ENCODE results near the gene PTPRT. TPM values are rescaled to one million over a fixed set of nuclear protein-coding genes. Genes with fewer than 3 reads are reported as not detected.

PTPRT gene
- total and polyA plus RNA-seq, 2 of the 13 experiments (the other 11 are each of a cell fraction or from before 2014, with no cell fraction given): under 0.01 to 0.09 TPM

DNA sequence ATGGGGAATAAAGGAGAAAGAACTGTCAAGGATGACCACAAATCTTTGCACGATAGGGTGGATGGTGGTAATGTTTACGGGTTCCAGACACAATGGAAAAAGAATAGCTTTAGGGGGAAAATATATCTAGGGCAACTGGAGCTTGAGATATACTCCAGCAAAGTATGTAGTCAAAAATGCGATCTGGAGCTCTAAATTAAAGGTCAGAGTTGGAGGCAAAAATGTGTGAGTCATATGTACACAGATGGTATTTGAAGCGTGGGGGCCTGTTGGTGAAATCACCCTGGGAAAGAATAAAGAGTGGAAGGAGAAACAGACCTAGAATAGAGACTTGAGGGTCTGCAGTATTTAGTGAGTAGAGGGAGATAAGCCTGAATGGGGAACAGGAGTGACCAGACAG, 937.6 kb downstream of the PTPRT start:
- Histone ChIP-seq H3K27me3 (ENCODE audit: control insufficient read depth in 1 of 2, insufficient read depth in 2 of 2, low read length in 2 of 2) (no peaks in the 10 kb centered on the region), H3K4me1 (ENCODE audit: insufficient read depth, low read length) (no peaks in the 10 kb centered on the region), H3K9ac (ENCODE audit: insufficient read depth, low read depth, low read length) (no peak overlapping the region), H4K20me1 (ENCODE audit: insufficient read depth, low read length) (no peaks in the 10 kb centered on the region), H3K9me3 (ENCODE audit: low read length) (peaks cover 96% of the 10 kb centered on the region), H2AFZ (ENCODE audit: low read length) (no peak overlapping the region), H3K36me3 (replicated peaks in 1 of 2; ENCODE audit: control insufficient read depth in 1 of 2, insufficient read depth in 2 of 2, low read length in 2 of 2) (no peaks in the 10 kb centered on the region), H3K4me3 (replicated peaks in 1 of 3; ENCODE audit: insufficient read depth in 1 of 3, low read depth in 2 of 3, low read length in 3 of 3) (no peak overlapping the region), H3K4me2 (ENCODE audit: low read depth, low read length) (no peak overlapping the region), H3K79me2 (ENCODE audit: insufficient read depth, low read length) (no peaks in the 10 kb centered on the region), H3K27ac (ENCODE audit: extremely low read length, insufficient read depth, low read length) (no peak overlapping the region)
- TF ChIP-seq CENPX (CRISPR knock-in tag; IDR thresholded peaks at IDR 0.05): no peak
- TF ChIP-seq, protein P1, sequence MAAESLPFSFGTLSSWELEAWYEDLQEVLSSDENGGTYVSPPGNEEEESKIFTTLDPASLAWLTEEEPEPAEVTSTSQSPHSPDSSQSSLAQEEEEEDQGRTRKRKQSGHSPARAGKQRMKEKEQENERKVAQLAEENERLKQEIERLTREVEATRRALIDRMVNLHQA (CRISPR knock-in tag; IDR thresholded peaks at IDR 0.05): no peak
- no peak for TF ChIP-seq TOPORS (CRISPR knock-in tag; IDR thresholded peaks at IDR 0.05)
- TF ChIP-seq, protein P2, sequence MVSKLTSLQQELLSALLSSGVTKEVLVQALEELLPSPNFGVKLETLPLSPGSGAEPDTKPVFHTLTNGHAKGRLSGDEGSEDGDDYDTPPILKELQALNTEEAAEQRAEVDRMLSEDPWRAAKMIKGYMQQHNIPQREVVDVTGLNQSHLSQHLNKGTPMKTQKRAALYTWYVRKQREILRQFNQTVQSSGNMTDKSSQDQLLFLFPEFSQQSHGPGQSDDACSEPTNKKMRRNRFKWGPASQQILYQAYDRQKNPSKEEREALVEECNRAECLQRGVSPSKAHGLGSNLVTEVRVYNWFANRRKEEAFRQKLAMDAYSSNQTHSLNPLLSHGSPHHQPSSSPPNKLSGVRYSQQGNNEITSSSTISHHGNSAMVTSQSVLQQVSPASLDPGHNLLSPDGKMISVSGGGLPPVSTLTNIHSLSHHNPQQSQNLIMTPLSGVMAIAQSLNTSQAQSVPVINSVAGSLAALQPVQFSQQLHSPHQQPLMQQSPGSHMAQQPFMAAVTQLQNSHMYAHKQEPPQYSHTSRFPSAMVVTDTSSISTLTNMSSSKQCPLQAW (CRISPR knock-in tag; IDR thresholded peaks at IDR 0.05): no peak
- TF ChIP-seq, protein P3, sequence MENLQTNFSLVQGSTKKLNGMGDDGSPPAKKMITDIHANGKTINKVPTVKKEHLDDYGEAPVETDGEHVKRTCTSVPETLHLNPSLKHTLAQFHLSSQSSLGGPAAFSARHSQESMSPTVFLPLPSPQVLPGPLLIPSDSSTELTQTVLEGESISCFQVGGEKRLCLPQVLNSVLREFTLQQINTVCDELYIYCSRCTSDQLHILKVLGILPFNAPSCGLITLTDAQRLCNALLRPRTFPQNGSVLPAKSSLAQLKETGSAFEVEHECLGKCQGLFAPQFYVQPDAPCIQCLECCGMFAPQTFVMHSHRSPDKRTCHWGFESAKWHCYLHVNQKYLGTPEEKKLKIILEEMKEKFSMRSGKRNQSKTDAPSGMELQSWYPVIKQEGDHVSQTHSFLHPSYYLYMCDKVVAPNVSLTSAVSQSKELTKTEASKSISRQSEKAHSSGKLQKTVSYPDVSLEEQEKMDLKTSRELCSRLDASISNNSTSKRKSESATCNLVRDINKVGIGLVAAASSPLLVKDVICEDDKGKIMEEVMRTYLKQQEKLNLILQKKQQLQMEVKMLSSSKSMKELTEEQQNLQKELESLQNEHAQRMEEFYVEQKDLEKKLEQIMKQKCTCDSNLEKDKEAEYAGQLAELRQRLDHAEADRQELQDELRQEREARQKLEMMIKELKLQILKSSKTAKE (CRISPR knock-in tag; IDR thresholded peaks at IDR 0.05; ENCODE audit: borderline replicate concordance): no peak
- no peak for TF ChIP-seq ZBTB1 (CRISPR knock-in tag; IDR thresholded peaks at IDR 0.05; ENCODE audit: borderline replicate concordance)
- no peak for TF ChIP-seq ZNF557 (CRISPR knock-in tag; IDR thresholded peaks at IDR 0.05)
- TF ChIP-seq PAX8 (CRISPR knock-in tag; IDR thresholded peaks at IDR 0.05; ENCODE audit: borderline replicate concordance): no peak
- TF ChIP-seq, protein P4, sequence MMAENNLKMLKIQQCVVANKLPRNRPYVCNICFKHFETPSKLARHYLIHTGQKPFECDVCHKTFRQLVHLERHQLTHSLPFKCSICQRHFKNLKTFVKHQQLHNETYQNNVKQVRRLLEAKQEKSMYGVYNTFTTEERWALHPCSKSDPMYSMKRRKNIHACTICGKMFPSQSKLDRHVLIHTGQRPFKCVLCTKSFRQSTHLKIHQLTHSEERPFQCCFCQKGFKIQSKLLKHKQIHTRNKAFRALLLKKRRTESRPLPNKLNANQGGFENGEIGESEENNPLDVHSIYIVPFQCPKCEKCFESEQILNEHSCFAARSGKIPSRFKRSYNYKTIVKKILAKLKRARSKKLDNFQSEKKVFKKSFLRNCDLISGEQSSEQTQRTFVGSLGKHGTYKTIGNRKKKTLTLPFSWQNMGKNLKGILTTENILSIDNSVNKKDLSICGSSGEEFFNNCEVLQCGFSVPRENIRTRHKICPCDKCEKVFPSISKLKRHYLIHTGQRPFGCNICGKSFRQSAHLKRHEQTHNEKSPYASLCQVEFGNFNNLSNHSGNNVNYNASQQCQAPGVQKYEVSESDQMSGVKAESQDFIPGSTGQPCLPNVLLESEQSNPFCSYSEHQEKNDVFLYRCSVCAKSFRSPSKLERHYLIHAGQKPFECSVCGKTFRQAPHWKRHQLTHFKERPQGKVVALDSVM (CRISPR knock-in tag; IDR thresholded peaks at IDR 0.05): no peak
- TF ChIP-seq ZKSCAN1 (IDR thresholded peaks at IDR 0.05; ENCODE audit: low read length): no peak
- no peak for TF ChIP-seq ZNF34 (CRISPR knock-in tag; IDR thresholded peaks at IDR 0.05; ENCODE audit: borderline replicate concordance)
- TF ChIP-seq ZNF430 (CRISPR knock-in tag; IDR thresholded peaks at IDR 0.05): no peak
- TF ChIP-seq ZFP37 (CRISPR knock-in tag; IDR thresholded peaks at IDR 0.05; ENCODE audit: borderline replicate concordance): no peak
- TF ChIP-seq GZF1 (CRISPR knock-in tag; IDR thresholded peaks at IDR 0.05): no peak
- no peak for TF ChIP-seq SSRP1 (CRISPR knock-in tag; IDR thresholded peaks at IDR 0.05)
- TF ChIP-seq EHMT2 (IDR thresholded peaks at IDR 0.05; ENCODE audit: borderline replicate concordance, low read depth, low read length): no peak
- WGBS (ENCODE audit: low lambda C conversion rate): under 1% methylated on average over 4 of the region's 4 CpGs
- in situ Hi-C loops (cut with HindIII; ENCODE audit: extremely low pct_ligation_motif_present, low pct_unique_long_range_greater_than_20kb) (no loop called here), intact Hi-C loops (cut with micrococcal nuclease; ENCODE audit: unreplicated experiment) (no loop called here)
- ATAC-seq (no peak), FAIRE-seq (no peak), DNase-seq (ENCODE audit: low spot score) (no peak)
- CTCF ChIA-PET (ENCODE audit: low intra/inter-chr PET ratio, low total read pairs): no interaction called here
- BruUV-seq (replicated peaks): no TSS peak
- POLR2A ChIA-PET: no interaction called here
